ENCODE measurements around the gene DHRS4.
A peak's percentile ranks its signal among the peaks of the same experiment; 100 is the strongest.
"Not testable (repeated sequence)": the region's sequence is repeated elsewhere in the genome, so short reads cannot be mapped to it uniquely, and the experiment has no call there.

Gene DHRS4

GRCh38 chr14:23989734-23990445 lies 36.3 kb downstream of the DHRS4 start:
- Histone ChIP-seq H3K4me2 (ENCODE audit: low read length) (peak overlapping the region; percentile 90), H3K4me1 (ENCODE audit: control insufficient read depth, insufficient read depth, low read length) (peaks cover 18% of the 10 kb centered on the region)
- H3K4me3 ChIP-seq (ENCODE audit: low read length); H3K9me3 ChIP-seq (replicated peaks; ENCODE audit: low read length); H3K9ac ChIP-seq (ENCODE audit: low read depth, low read length); H3K36me3 ChIP-seq (ENCODE audit: insufficient read depth, low read length); H3K27me3 ChIP-seq (ENCODE audit: control insufficient read depth, insufficient read depth, low read length): not testable (repeated sequence)

DNA sequence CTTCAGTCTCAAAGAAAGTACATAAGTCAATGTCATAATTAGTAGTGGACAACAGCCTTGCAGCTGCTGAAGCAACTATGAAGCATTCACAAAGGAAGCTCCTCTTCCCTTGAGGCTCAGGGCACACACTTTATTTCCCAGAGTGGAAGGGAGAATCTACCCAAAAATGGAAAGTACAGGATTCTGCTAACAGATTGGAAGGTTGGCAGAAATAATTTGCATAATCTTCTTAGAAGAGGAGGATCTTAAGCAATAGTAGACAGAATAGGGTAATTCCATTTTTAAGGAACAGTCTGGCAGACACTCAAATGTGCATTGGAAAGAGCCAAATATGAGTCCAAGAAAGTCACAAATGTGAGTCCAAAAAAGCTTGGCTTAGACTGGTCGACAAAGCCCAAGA lies 37.4 kb downstream of the DHRS4 start:
- not testable (repeated sequence) for H3K4me3 ChIP-seq (ENCODE audit: low read length); H3K9ac ChIP-seq (ENCODE audit: low read depth, low read length); H3K9me3 ChIP-seq (replicated peaks; ENCODE audit: low read length); H3K27me3 ChIP-seq (ENCODE audit: control insufficient read depth, insufficient read depth, low read length); H3K36me3 ChIP-seq (ENCODE audit: insufficient read depth, low read length); H3K4me2 ChIP-seq (ENCODE audit: low read length)
- peaks cover 14% of the 10 kb centered on the region for H3K4me1 ChIP-seq (ENCODE audit: control insufficient read depth, insufficient read depth, low read length)

GRCh38 chr14:23993042-23993441 lies 39.5 kb downstream of the DHRS4 start:
- not testable (repeated sequence) for H3K4me3 ChIP-seq (ENCODE audit: low read length); H3K27me3 ChIP-seq (ENCODE audit: control insufficient read depth, insufficient read depth, low read length); H3K4me2 ChIP-seq (ENCODE audit: low read length); H3K9ac ChIP-seq (ENCODE audit: low read depth, low read length); H3K36me3 ChIP-seq (ENCODE audit: insufficient read depth, low read length); H3K9me3 ChIP-seq (replicated peaks; ENCODE audit: low read length)
- peaks cover 14% of the 10 kb centered on the region for H3K4me1 ChIP-seq (ENCODE audit: control insufficient read depth, insufficient read depth, low read length)

DNA sequence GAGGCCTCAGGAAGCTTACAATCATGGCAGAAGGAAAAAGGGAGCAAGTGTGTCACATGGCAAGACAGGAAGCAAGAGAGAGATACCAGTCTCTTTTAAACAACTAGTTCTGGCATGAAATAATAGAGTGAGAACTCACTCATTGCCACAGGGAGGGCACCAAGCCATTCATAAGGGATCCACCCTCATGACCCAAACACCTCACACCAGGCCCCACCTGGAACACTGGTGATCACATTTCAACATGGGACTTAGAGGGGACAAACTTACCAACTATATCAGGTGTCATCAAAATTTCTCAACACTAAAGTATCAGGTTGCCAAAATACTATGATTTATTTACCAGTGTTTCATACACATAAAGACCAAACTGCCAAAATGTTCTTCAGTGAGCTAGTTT lies 42.4 kb downstream of the DHRS4 start:
- not testable (repeated sequence) for H3K27me3 ChIP-seq (ENCODE audit: control insufficient read depth, insufficient read depth, low read length); H3K36me3 ChIP-seq (ENCODE audit: insufficient read depth, low read length); H3K4me3 ChIP-seq (ENCODE audit: low read length); H3K9ac ChIP-seq (ENCODE audit: low read depth, low read length); H3K4me2 ChIP-seq (ENCODE audit: low read length); H3K9me3 ChIP-seq (replicated peaks; ENCODE audit: low read length); H3K4me1 ChIP-seq (ENCODE audit: control insufficient read depth, insufficient read depth, low read length)

- H3K4me3 ChIP-seq (ENCODE audit: low read length); H3K4me2 ChIP-seq (ENCODE audit: low read length); H3K36me3 ChIP-seq (ENCODE audit: insufficient read depth, low read length); H3K4me1 ChIP-seq (ENCODE audit: control insufficient read depth, insufficient read depth, low read length); H3K27me3 ChIP-seq (ENCODE audit: control insufficient read depth, insufficient read depth, low read length); H3K9me3 ChIP-seq (replicated peaks; ENCODE audit: low read length); H3K9ac ChIP-seq (ENCODE audit: low read depth, low read length): not testable (repeated sequence)
These were observed 43.3 kb downstream of the DHRS4 start for GRCh38 chr14:23996825-23997224.

DNA sequence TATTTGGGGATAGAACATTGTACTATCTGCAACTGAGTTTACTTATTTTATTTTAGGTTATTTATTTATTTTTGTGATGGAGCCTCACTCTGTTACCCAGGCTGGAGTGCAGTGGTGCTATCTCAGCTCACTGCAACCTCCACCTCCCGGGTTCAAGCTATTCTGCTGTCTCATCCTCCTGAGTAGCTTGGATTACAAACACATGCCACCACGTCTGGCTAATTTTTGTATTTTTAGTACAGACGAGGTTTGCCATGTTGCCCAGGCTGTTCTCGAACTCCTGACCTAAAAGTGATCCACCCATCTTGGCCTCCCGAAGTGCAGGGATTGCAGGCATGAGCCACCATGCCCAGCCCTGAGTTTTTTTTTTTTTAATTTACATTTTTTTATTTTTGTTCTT lies 46.1 kb downstream of the DHRS4 start:
- not testable (repeated sequence) for H3K27me3 ChIP-seq (ENCODE audit: control insufficient read depth, insufficient read depth, low read length); H3K4me2 ChIP-seq (ENCODE audit: low read length); H3K9me3 ChIP-seq (replicated peaks; ENCODE audit: low read length); H3K4me1 ChIP-seq (ENCODE audit: control insufficient read depth, insufficient read depth, low read length); H3K36me3 ChIP-seq (ENCODE audit: insufficient read depth, low read length); H3K4me3 ChIP-seq (ENCODE audit: low read length); H3K9ac ChIP-seq (ENCODE audit: low read depth, low read length)

GRCh38 chr14:24001078-24001477 lies 47.5 kb downstream of the DHRS4 start:
- not testable (repeated sequence) for H3K4me3 ChIP-seq (ENCODE audit: low read length); H3K4me1 ChIP-seq (ENCODE audit: control insufficient read depth, insufficient read depth, low read length); H3K4me2 ChIP-seq (ENCODE audit: low read length); H3K27me3 ChIP-seq (ENCODE audit: control insufficient read depth, insufficient read depth, low read length); H3K9me3 ChIP-seq (replicated peaks; ENCODE audit: low read length); H3K36me3 ChIP-seq (ENCODE audit: insufficient read depth, low read length); H3K9ac ChIP-seq (ENCODE audit: low read depth, low read length)

DNA sequence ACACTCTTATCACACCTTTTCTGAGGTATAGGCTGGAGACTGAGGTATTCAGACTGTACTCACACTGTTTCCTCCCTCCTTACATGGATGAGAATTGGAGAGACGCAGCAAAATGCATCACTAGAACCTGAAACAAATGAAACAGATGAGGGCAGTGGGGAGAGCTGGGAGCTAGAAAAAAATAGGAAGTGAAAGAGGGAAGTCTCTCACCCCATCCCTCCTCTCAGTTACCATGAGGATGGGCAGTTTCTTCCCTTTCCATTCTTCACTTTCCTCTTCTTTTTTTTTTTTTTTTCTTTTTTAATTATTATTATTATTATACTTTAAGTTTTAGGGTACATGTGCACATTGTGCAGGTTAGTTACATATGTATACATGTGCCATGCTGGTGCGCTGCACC lies 48.1 kb downstream of the DHRS4 start:
- not testable (repeated sequence) for H3K9ac ChIP-seq (ENCODE audit: low read depth, low read length); H3K36me3 ChIP-seq (ENCODE audit: insufficient read depth, low read length); H3K4me1 ChIP-seq (ENCODE audit: control insufficient read depth, insufficient read depth, low read length); H3K9me3 ChIP-seq (replicated peaks; ENCODE audit: low read length); H3K4me2 ChIP-seq (ENCODE audit: low read length); H3K4me3 ChIP-seq (ENCODE audit: low read length); H3K27me3 ChIP-seq (ENCODE audit: control insufficient read depth, insufficient read depth, low read length)

- not testable (repeated sequence) for H3K27me3 ChIP-seq (ENCODE audit: control insufficient read depth, insufficient read depth, low read length); H3K36me3 ChIP-seq (ENCODE audit: insufficient read depth, low read length); H3K4me1 ChIP-seq (ENCODE audit: control insufficient read depth, insufficient read depth, low read length); H3K9me3 ChIP-seq (replicated peaks; ENCODE audit: low read length)
- H3K4me3 ChIP-seq (ENCODE audit: low read length): peak overlapping the region; percentile 67
- H3K9ac ChIP-seq (ENCODE audit: low read depth, low read length): peak overlapping the region; percentile 47
- H3K4me2 ChIP-seq (ENCODE audit: low read length): peak overlapping the region; percentile 79
These were observed 52.9 kb downstream of the DHRS4 start for GRCh38 chr14:24006471-24006816.

DNA sequence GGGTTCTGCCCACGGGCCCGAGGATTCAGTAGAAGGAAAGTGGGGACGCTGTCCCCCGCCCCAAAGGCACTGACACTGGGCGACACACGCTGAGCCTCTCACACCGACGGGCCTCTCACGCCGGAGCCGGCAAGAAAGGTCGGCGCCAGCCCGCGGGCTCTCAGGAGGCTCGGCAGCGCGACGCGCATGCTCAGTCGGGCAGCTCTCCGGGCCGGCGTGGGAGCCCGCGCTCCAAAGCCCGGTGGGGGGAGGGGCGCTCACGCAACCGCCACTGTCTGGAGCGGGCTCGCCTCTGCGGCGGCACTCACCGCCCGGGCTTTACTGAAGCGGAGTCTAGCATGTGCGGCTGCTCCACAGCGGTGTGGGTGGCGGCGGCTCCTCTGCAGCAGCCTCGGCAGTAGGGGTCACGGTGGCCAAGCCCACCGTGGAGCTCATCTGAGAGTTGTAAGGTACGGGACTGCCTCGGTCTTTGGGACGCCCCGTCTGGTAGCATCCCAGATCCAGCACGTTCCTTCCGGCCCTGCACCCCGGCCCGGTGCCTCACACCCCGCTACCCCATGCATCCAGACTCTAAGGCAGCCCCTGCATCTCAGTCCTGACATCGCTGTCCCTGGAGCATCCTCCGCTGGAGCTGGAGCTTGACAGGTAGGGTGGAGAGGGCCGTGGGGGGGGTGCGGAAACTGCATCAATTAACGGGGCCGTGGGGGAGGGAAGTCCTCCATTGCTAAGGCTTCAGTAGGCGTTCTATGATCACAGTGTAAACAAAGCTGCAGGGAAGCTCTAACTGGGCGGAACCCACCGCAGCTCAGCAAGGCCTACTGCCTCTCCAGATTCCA lies 53.5 kb downstream of the DHRS4 start:
- H3K4me2 ChIP-seq (ENCODE audit: low read length): peak overlapping the region; percentile 79
- H3K4me1 ChIP-seq (ENCODE audit: control insufficient read depth, insufficient read depth, low read length); H3K36me3 ChIP-seq (ENCODE audit: insufficient read depth, low read length); H3K9me3 ChIP-seq (replicated peaks; ENCODE audit: low read length); H3K27me3 ChIP-seq (ENCODE audit: control insufficient read depth, insufficient read depth, low read length): not testable (repeated sequence)
- H3K9ac ChIP-seq (ENCODE audit: low read depth, low read length): peak overlapping the region; percentile 47
- H3K4me3 ChIP-seq (ENCODE audit: low read length): peak overlapping the region; percentile 67

GRCh38 chr14:24011051-24011450 lies 57.5 kb downstream of the DHRS4 start:
- Histone ChIP-seq H3K27me3 (ENCODE audit: control insufficient read depth, insufficient read depth, low read length) (no peaks in the 10 kb centered on the region), H3K4me3 (ENCODE audit: low read length) (no peak overlapping the region), H3K9me3 (replicated peaks; ENCODE audit: low read length) (no peaks in the 10 kb centered on the region), H3K9ac (ENCODE audit: low read depth, low read length) (no peak overlapping the region), H3K4me2 (ENCODE audit: low read length) (no peak overlapping the region), H3K36me3 (ENCODE audit: insufficient read depth, low read length) (no peaks in the 10 kb centered on the region), H3K4me1 (ENCODE audit: control insufficient read depth, insufficient read depth, low read length) (no peaks in the 10 kb centered on the region)

DNA sequence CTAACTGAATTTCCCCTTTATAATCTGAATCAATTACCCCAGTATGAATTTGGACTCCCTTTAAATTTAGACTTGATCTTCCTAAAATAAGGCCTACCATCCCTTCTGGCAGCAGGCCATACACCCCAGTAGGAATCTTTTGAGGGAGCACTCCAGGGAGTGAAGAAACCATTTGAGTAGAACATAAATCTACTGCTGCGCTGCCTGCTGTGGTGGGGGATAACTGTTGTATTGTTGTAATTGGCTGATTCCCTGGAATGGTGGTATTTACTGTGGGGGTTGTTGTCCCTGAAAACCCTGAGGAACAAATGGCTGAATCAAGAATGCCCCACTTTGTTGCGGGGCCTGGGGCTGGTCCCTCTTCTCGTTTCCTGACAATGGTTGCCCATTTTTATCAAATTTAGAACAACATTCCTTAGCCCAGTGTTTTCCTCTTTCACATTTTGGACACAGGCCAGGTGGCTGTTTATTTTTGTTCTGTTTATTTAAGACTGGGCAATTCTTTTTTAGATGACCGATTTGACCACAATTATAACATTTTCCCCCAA lies 59.2 kb downstream of the DHRS4 start:
- H3K9ac ChIP-seq (ENCODE audit: low read depth, low read length); H3K4me2 ChIP-seq (ENCODE audit: low read length); H3K27me3 ChIP-seq (ENCODE audit: control insufficient read depth, insufficient read depth, low read length); H3K4me1 ChIP-seq (ENCODE audit: control insufficient read depth, insufficient read depth, low read length); H3K36me3 ChIP-seq (ENCODE audit: insufficient read depth, low read length); H3K9me3 ChIP-seq (replicated peaks; ENCODE audit: low read length); H3K4me3 ChIP-seq (ENCODE audit: low read length): not testable (repeated sequence)
